NCI-H510A treated with DMSO at 0.1 percent for 48 hours (cell line): ENCODE measurements around the gene C2CD4C.
"Not testable (repeated sequence)": the region's sequence is repeated elsewhere in the genome, so short reads cannot be mapped to it uniquely, and the experiment has no call there.

Experiments
- DNase-seq: peaks from one replicate; lab custom pipeline; 2025; lab: John Stamatoyannopoulos, UW

Gene C2CD4C

GRCh38 chr19:381901-382300 is 27.0 kb downstream of the C2CD4C start:
- DNase-seq = not testable (repeated sequence)

GRCh38 chr19:380618-381219 is 28.2 kb downstream of the C2CD4C start:
- not testable (repeated sequence) for DNase-seq

- DNase-seq = no peak
These were observed 29.2 kb downstream of the C2CD4C start for GRCh38 chr19:379796-380195.

GRCh38 chr19:378706-379105 is 30.2 kb downstream of the C2CD4C start:
- no peak for DNase-seq

GRCh38 chr19:377801-378581 is 31.0 kb downstream of the C2CD4C start:
- DNase-seq = no peak

GRCh38 chr19:376111-376470 is 32.9 kb downstream of the C2CD4C start:
- no peak for DNase-seq

- no peak for DNase-seq
These were observed 33.4 kb downstream of the C2CD4C start for GRCh38 chr19:375395-376110.

- no peak for DNase-seq
These were observed 34.1 kb downstream of the C2CD4C start for GRCh38 chr19:374886-375235.

GRCh38 chr19:374183-374885 is 34.6 kb downstream of the C2CD4C start:
- peak; percentile 48 for DNase-seq

GRCh38 chr19:373391-374182 is 35.4 kb downstream of the C2CD4C start:
- no peak for DNase-seq

GRCh38 chr19:372306-372890 is 36.5 kb downstream of the C2CD4C start:
- no peak for DNase-seq

GRCh38 chr19:371501-372168 is 37.3 kb downstream of the C2CD4C start:
- no peak for DNase-seq

GRCh38 chr19:370641-371330 is 38.2 kb downstream of the C2CD4C start:
- no peak for DNase-seq

GRCh38 chr19:369876-370275 is 39.1 kb downstream of the C2CD4C start:
- DNase-seq = no peak

GRCh38 chr19:369256-369655 is 39.7 kb downstream of the C2CD4C start:
- no peak for DNase-seq

- no peak for DNase-seq
These were observed 40.3 kb downstream of the C2CD4C start for GRCh38 chr19:368630-369024.

- DNase-seq = no peak
These were observed 40.9 kb downstream of the C2CD4C start for GRCh38 chr19:367963-368629.

- DNase-seq = no peak
These were observed 41.4 kb downstream of the C2CD4C start for GRCh38 chr19:367561-367960.

GRCh38 chr19:366951-367350 is 42.0 kb downstream of the C2CD4C start:
- no peak for DNase-seq
